Epithelial cell of esophagus (primary cell): ENCODE data around the gene ARHGEF33.

Experiments
- DNase-seq: peaks from one replicate; pipeline ENCODE4 v3.0.0; 2010; ENCODE audit warnings: low read depth
- H3K4me3 ChIP-seq: 2 replicates; pipeline ENCODE4 v1.5.1; 2011; ENCODE audit warnings: mild to moderate bottlenecking, low read length, control low read depth
- TF ChIP-seq, protein P1 (sequence below): IDR thresholded peaks from 2 replicates; pipeline ENCODE4 v1.5.1; 2011; ENCODE audit warnings: low read depth, mild to moderate bottlenecking, low read length, control low read depth, inconsistent platforms; ENCODE audit not compliant: insufficient read depth; ENCODE audit errors: missing control alignments

Gene ARHGEF33

GRCh38 chr2:38889575-38889974 lies at the start of gene ARHGEF33:
ARHGEF33 (plus strand) TSS chr2:38889875; CDS start chr2:38919448, 29,573 bp downstream.
- DNase-seq = no peak
- no peak within 1 kb of the TSS for H3K4me3 ChIP-seq
- TF ChIP-seq, protein P1, sequence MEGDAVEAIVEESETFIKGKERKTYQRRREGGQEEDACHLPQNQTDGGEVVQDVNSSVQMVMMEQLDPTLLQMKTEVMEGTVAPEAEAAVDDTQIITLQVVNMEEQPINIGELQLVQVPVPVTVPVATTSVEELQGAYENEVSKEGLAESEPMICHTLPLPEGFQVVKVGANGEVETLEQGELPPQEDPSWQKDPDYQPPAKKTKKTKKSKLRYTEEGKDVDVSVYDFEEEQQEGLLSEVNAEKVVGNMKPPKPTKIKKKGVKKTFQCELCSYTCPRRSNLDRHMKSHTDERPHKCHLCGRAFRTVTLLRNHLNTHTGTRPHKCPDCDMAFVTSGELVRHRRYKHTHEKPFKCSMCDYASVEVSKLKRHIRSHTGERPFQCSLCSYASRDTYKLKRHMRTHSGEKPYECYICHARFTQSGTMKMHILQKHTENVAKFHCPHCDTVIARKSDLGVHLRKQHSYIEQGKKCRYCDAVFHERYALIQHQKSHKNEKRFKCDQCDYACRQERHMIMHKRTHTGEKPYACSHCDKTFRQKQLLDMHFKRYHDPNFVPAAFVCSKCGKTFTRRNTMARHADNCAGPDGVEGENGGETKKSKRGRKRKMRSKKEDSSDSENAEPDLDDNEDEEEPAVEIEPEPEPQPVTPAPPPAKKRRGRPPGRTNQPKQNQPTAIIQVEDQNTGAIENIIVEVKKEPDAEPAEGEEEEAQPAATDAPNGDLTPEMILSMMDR = no peak

DNA sequence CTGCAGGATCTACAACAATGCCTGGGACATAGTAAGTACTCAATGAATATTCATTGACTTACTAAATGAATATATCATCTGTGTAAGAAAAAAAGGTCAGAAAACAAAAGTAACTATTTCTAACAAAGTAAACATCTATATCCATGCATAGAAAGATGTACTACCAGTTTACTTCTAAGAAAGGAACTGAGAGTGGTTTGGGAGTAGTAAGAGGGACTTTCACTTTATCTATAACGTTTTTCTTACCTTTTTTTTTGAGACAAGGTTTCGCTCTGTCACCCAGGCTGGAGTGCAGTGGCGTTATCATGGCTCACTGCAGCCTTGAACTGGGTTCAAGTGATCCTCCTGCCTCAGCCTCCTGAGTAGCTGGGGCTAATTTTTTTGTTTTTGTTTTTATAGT lies 39.6 kb upstream of the ARHGEF33 start:
- no peak for DNase-seq
- TF ChIP-seq, protein P1 = no peak

GRCh38 chr2:38856165-38856564 lies 33.5 kb upstream of the ARHGEF33 start:
- TF ChIP-seq, protein P1 = no peak
- peak; percentile 89 for DNase-seq
- H3K4me3 ChIP-seq = no peak overlapping the region

More for the DNA sequence above, 39.6 kb upstream of the ARHGEF33 start:
- H3K4me3 ChIP-seq = no peak overlapping the region

GRCh38 chr2:38862476-38862875 lies 27.2 kb upstream of the ARHGEF33 start:
- no peak overlapping the region for H3K4me3 ChIP-seq
- DNase-seq = no peak
- TF ChIP-seq, protein P1 = no peak

DNA sequence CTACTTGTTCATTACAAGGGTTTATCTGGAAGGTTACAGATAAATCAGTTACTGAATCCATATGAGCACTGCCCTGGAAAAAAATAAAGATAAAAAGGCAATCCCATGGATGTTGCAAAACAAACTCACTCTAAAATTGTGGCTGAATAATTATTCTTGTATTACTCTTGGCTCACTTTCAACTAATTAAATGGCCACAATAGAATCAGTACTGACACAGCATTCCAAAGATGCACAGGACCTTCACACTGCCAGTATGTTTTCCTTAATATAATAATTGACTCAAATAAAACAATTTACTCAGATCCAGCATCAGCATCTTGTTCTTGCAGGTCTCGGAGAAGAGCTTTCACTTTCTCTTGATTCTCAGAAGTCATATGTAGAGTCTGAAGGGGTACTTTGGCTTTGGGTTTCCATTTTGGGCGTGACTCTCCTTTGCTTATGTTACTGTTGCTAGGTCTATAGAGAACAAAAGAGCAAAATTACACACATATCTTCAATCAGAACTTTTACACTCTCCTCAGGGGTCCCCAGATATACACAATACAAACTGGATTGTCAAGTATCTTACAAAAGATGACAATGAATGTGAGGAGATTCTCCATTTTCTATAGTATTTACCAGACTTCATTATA lies 26.5 kb upstream of the ARHGEF33 start:
- no peak overlapping the region for H3K4me3 ChIP-seq
- TF ChIP-seq, protein P1 = no peak
- DNase-seq = no peak

GRCh38 chr2:38866773-38867443 lies 22.8 kb upstream of the ARHGEF33 start:
- TF ChIP-seq, protein P1 = no peak
- peak; percentile 95 for DNase-seq

More at GRCh38 chr2:38866773-38867443, 22.8 kb upstream of the ARHGEF33 start:
- no peak overlapping the region for H3K4me3 ChIP-seq
